Endothelial cell of umbilical vein (primary cell): ENCODE results near the gene CCT3.

Source experiments
- EZH2 ChIP-seq: IDR thresholded peaks from 2 replicates; pipeline ENCODE4 v1.6.1; 2012; ENCODE audit warnings: borderline replicate concordance, low read depth, mild to moderate bottlenecking, moderate library complexity, low read length, inconsistent platforms; ENCODE audit not compliant: severe bottlenecking
- FOS ChIP-seq: IDR thresholded peaks from 2 replicates; pipeline ENCODE4 v1.6.1; 2011; ENCODE audit warnings: mild to moderate bottlenecking, low read length, moderate library complexity, borderline replicate concordance; ENCODE audit not compliant: insufficient read depth
- JUN ChIP-seq: IDR thresholded peaks from 2 replicates; pipeline ENCODE4 v1.6.1; 2011; ENCODE audit warnings: borderline replicate concordance, low read depth; ENCODE audit not compliant: insufficient read length, insufficient read depth
- MYC ChIP-seq: IDR thresholded peaks from one replicate; pipeline ENCODE4 v1.6.1; 2011; ENCODE audit warnings: mild to moderate bottlenecking, low read depth, low read length
- POLR2A ChIP-seq: IDR thresholded peaks from 2 replicates; pipeline ENCODE4 v1.6.1; 2012; ENCODE audit warnings: low read depth, mild to moderate bottlenecking, control low read depth, low read length
- POLR2AphosphoS5 ChIP-seq: IDR thresholded peaks from 2 replicates; pipeline ENCODE4 v1.6.1; 2012; ENCODE audit warnings: low read depth, mild to moderate bottlenecking, control low read depth, low read length, moderate library complexity; ENCODE audit not compliant: insufficient read depth
- TF ChIP-seq, protein P1 (sequence below), 2 donors: IDR thresholded peaks; 1 replicate in 1 of 2; 2 replicates in 1 of 2; pipeline ENCODE4 v1.5.1; 2011; ENCODE audit warnings: low read length in 2 of 2, mild to moderate bottlenecking in 2 of 2, moderate library complexity in 2 of 2, control low read depth in 1 of 2, inconsistent platforms in 1 of 2, low read depth in 1 of 2; ENCODE audit not compliant: insufficient read depth in 1 of 2; ENCODE audit errors: extremely low read depth in 1 of 2

DNA sequence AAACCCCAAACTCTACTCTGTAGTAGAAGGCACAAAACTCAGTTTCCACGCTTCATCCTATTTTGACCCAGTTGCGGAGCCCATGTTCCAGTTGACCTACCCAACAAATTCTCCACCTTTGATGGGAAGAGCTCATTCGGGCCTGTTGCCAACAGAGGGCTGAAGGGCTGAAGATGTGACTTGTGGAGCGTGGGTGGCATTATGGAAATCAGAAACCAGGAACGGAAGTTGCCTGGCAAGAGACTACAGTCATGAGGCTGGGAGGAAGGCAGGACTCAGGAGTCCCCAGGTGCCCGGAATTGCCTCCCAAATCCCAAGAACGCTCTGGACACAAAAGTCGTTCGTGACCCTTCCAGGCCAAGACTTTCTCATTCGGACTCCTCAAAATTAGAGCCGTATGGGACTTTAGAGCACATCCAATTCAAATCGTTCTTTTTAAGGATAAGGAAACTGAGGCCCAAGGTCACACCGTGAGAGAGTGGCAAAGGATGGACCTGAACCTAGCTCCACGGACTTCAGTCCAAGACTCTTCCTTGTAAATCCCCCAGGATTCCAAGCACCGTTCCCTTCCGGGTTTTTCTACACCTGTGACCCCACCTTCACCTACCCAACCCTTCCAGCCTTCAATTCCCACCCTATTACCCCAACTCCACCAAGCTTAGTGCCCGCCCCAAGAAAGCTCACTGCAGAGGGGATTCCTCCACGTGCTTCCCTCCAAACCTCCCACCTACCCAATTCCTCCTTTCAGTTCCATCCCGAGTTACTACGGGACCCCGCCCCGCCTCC lies 56.2 kb downstream of the CCT3 start:
- TF ChIP-seq, protein P1, sequence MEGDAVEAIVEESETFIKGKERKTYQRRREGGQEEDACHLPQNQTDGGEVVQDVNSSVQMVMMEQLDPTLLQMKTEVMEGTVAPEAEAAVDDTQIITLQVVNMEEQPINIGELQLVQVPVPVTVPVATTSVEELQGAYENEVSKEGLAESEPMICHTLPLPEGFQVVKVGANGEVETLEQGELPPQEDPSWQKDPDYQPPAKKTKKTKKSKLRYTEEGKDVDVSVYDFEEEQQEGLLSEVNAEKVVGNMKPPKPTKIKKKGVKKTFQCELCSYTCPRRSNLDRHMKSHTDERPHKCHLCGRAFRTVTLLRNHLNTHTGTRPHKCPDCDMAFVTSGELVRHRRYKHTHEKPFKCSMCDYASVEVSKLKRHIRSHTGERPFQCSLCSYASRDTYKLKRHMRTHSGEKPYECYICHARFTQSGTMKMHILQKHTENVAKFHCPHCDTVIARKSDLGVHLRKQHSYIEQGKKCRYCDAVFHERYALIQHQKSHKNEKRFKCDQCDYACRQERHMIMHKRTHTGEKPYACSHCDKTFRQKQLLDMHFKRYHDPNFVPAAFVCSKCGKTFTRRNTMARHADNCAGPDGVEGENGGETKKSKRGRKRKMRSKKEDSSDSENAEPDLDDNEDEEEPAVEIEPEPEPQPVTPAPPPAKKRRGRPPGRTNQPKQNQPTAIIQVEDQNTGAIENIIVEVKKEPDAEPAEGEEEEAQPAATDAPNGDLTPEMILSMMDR (IDR thresholded peaks at IDR 0.05; ENCODE audit: extremely low read depth in 1 of 2, insufficient read depth in 1 of 2, low read depth in 1 of 2, low read length in 2 of 2): no peak
- TF ChIP-seq POLR2AphosphoS5 (no peak), EZH2 (no peak), FOS (no peak), POLR2A (no peak), MYC (no peak), JUN (no peak)
